ENCODE data around the gene TFDP2.
"Not testable (repeated sequence)": the region's sequence is repeated elsewhere in the genome, so short reads cannot be mapped to it uniquely, and the experiment has no call there.

TFDP2 gene

GRCh38 chr3:141986548-141987107, 162.7 kb downstream of the TFDP2 start:
- TF ChIP-seq, protein P1, sequence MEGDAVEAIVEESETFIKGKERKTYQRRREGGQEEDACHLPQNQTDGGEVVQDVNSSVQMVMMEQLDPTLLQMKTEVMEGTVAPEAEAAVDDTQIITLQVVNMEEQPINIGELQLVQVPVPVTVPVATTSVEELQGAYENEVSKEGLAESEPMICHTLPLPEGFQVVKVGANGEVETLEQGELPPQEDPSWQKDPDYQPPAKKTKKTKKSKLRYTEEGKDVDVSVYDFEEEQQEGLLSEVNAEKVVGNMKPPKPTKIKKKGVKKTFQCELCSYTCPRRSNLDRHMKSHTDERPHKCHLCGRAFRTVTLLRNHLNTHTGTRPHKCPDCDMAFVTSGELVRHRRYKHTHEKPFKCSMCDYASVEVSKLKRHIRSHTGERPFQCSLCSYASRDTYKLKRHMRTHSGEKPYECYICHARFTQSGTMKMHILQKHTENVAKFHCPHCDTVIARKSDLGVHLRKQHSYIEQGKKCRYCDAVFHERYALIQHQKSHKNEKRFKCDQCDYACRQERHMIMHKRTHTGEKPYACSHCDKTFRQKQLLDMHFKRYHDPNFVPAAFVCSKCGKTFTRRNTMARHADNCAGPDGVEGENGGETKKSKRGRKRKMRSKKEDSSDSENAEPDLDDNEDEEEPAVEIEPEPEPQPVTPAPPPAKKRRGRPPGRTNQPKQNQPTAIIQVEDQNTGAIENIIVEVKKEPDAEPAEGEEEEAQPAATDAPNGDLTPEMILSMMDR (IDR thresholded peaks at IDR 0.05; ENCODE audit: borderline replicate concordance, control extremely low read depth, extremely low read depth, insufficient read depth, missing control alignments): no peak
- in situ Hi-C loops (cut with MboI; ENCODE audit: low sequenced_read_pairs, unreplicated experiment): no loop called here
- no peak for DNase-seq (ENCODE audit: low spot score)

GRCh38 chr3:141981084-141981483, 168.3 kb downstream of the TFDP2 start:
- DNase-seq (ENCODE audit: low spot score): no peak
- TF ChIP-seq, protein P1 (IDR thresholded peaks at IDR 0.05; ENCODE audit: borderline replicate concordance, control extremely low read depth, extremely low read depth, insufficient read depth, missing control alignments): no peak
- in situ Hi-C loops (cut with MboI; ENCODE audit: low sequenced_read_pairs, unreplicated experiment): no loop called here

GRCh38 chr3:141979050-141979671, 170.2 kb downstream of the TFDP2 start:
- DNase-seq (ENCODE audit: low spot score): no peak
- TF ChIP-seq, protein P1 (IDR thresholded peaks at IDR 0.05; ENCODE audit: borderline replicate concordance, control extremely low read depth, extremely low read depth, insufficient read depth, missing control alignments): no peak
- in situ Hi-C loops (cut with MboI; ENCODE audit: low sequenced_read_pairs, unreplicated experiment): no loop called here

GRCh38 chr3:141974777-141975176, 174.6 kb downstream of the TFDP2 start:
- in situ Hi-C loops (cut with MboI; ENCODE audit: low sequenced_read_pairs, unreplicated experiment): loop anchor here (25.0 kb wide), 1 partner anchor 313 kb away; no protein-coding TSS in a partner anchor
- DNase-seq (ENCODE audit: low spot score): not testable (repeated sequence)

DNA sequence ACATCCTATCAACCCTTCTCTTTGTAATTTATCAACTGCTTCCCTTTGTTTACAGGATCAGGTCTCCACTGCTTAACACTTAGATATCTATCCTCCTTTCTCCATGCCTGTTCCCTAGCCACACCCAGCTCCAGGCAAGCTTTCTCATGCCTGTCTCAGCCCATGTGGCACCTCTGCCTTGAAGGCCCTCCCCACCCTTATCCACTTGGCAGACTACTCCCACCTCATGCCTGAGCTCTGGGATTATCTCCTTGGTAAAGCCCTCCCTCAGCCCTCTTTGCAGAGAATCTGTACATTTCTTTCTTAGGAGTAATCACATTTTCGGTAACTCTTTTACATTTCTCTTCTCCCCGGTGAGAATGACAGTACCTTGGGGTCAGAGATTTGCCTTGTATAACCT, 176.9 kb downstream of the TFDP2 start:
- in situ Hi-C loops (cut with MboI; ENCODE audit: low sequenced_read_pairs, unreplicated experiment): loop anchor here (25.0 kb wide), 1 partner anchor 315 kb away; no protein-coding TSS in a partner anchor
- no peak for DNase-seq (ENCODE audit: low spot score)
- TF ChIP-seq, protein P1 (IDR thresholded peaks at IDR 0.05; ENCODE audit: borderline replicate concordance, control extremely low read depth, extremely low read depth, insufficient read depth, missing control alignments): no peak

DNA sequence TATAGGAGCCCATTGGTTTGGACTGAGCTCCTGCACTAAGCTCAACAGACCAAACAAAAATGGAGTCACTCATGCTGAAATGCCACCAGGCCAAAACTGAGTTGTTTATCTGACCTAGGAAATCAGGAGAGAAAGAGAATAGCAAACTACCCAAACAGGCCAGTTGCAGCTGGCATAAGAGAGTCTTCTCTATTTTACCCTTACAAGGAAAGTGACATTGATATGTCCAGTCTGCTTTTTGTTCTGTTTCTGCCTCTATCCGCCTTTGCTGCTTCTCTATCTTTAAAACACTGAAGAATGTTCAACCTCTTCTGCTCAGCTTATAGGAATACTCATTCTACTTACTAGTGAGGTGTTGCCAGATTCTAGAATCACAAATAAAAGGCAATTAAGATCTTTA, 177.8 kb downstream of the TFDP2 start:
- DNase-seq (ENCODE audit: low spot score): no peak
- in situ Hi-C loops (cut with MboI; ENCODE audit: low sequenced_read_pairs, unreplicated experiment): loop anchor here (25.0 kb wide), 1 partner anchor 316 kb away; no protein-coding TSS in a partner anchor
- TF ChIP-seq, protein P1 (IDR thresholded peaks at IDR 0.05; ENCODE audit: borderline replicate concordance, control extremely low read depth, extremely low read depth, insufficient read depth, missing control alignments): no peak

GRCh38 chr3:141969711-141970110, 179.6 kb downstream of the TFDP2 start:
- in situ Hi-C loops (cut with MboI; ENCODE audit: low sequenced_read_pairs, unreplicated experiment): loop anchor here (25.0 kb wide), 1 partner anchor 318 kb away; no protein-coding TSS in a partner anchor
- TF ChIP-seq, protein P1 (IDR thresholded peaks at IDR 0.05; ENCODE audit: borderline replicate concordance, control extremely low read depth, extremely low read depth, insufficient read depth, missing control alignments): no peak
- no peak for DNase-seq (ENCODE audit: low spot score)

Measured in GM13976 (cell line).